HG03558 (cell line): ENCODE measurements around the gene GOLPH3.
"Not testable (repeated sequence)": the region's sequence is repeated elsewhere in the genome, so short reads cannot be mapped to it uniquely, and the experiment has no call there.

Source experiments
- ATAC-seq: cut with Tn5 transposase; IDR thresholded peaks from one replicate; pipeline ENCODE4 v1.9.1; 2021; ENCODE audit warnings: moderate number of reproducible peaks; ENCODE audit not compliant: unreplicated experiment; ENCODE audit errors: extremely low read depth

The GOLPH3 gene

DNA sequence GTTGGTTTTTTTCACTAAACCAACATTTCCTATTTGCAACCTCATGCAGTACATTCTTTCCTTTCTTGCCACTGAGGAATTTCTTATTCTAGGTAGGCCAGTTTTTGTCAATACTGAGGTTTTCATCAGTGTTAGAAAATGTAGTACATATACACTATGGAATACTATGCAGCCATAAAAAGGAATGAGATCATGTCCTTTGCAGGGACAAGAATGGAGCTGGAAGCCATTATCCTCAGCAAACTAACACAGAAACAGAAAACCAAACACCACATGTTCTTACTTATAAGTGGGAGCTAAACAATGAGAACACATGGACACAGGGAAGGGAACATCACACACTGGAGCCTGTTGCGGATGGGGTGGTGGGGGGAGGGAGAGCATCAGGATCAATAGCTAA is 93.6 kb downstream of the GOLPH3 start:
- ATAC-seq = not testable (repeated sequence)

DNA sequence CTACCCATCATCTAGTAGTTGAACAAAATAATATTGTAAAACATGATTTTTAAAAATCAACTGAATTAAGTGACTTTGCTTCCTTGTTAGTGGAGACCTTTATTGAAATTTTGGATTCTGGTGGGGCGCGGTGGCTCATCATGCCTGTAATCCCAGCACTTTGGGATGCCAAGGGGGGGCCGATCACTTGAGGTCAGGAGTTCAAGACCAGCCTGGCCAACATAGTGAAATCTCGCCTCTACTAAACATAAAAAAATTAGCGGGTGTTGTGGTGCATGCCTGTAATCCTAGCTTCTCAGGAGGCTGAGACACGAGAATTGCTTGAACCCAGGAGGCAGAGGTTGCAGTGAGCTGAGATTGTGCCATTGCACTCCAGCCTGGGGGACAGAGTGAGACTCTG is 95.3 kb downstream of the GOLPH3 start:
- not testable (repeated sequence) for ATAC-seq

DNA sequence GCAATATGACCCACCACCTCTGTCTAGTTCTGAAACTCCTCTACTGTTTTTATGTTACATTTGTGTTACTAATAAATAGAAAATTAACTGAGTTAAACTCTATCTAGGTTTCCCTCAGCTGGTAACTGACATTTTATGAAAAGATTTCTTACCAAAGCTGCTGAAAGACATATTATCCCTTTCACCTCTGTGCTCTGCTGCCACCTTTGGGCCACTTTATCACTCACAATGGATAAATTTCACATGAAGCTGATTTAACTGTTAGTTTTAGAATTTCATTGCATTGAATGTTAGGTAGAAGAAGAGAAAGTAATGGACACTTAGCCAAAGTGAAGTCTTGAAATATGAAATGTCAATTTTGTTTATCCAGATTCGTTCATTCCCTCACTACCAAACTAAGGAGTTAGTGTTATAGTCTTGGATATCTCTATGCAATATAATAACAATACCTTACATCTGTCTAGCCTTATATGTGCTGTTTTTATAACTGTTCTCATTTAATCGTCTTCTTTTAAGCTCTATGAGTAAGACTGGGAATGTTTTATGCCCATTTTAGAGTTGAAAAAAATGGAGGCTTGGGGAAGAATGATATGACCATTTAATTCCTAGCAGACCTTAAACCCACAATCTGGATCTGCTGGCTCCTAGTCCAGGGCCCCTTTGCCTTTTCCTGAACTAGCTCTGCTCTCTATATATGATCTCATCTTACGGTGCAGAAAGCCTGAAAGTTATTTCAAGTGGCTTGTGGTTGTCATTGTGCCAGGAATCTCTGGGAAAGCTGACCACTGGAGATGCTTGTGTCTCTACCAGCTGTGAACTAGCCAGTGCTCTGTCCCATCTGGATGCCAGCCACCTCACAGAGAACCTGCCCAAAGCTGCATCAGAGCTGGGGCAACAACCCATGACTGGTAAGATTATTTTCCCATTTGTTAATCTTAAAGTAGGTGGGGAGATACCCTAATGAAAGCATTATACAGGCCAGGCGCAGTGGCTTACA is 97.1 kb downstream of the GOLPH3 start:
- no peak for ATAC-seq
